Rectal smooth muscle tissue (tissue), 1 donor: ENCODE results near the gene CEMIP.
"Not testable (repeated sequence)": the region's sequence is repeated elsewhere in the genome, so short reads cannot be mapped to it uniquely, and the experiment has no call there.

ENCODE experiments used
- H3K27ac ChIP-seq: one replicate; pipeline ENCODE4 v1.7.0; 2013; ENCODE audit warnings: low read depth, low read length, inconsistent platforms
- H3K27me3 ChIP-seq: one replicate; pipeline ENCODE4 v1.7.0; 2013; ENCODE audit warnings: low read length; ENCODE audit not compliant: control insufficient read depth, insufficient read depth
- H3K36me3 ChIP-seq: one replicate; pipeline ENCODE4 v1.7.0; 2013; ENCODE audit warnings: low read length; ENCODE audit not compliant: control insufficient read depth, insufficient read depth
- H3K4me1 ChIP-seq: one replicate; pipeline ENCODE4 v1.7.0; 2013; ENCODE audit warnings: low read length; ENCODE audit not compliant: control insufficient read depth, insufficient read depth
- H3K4me3 ChIP-seq: one replicate; pipeline ENCODE4 v1.7.0; 2013; ENCODE audit warnings: low read length
- H3K9ac ChIP-seq: one replicate; pipeline ENCODE4 v1.7.0; 2013; ENCODE audit warnings: low read length

Gene CEMIP

DNA sequence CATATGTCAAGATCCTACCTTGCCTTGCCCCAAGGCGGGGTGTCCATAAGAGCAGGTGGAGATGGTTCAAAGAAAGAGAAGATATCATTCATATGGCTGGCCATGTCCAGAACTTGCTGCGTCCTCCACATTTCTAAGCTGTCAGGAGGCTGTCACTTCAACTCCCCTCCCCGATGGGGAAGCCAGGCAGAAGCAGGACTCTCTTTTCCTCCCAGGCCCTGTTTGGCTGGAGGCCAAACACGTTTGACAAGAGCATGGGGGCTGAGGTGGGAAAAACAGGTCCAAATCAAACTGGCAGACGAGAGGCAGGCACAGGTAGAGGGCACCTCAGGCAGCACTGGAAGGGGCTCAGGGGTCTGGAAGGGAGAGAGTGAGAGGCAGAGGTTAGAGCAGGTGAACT lies 172.8 kb downstream of the CEMIP start:
- H3K27ac ChIP-seq = no peak overlapping the region
- peaks cover 9% of the 10 kb centered on the region for H3K36me3 ChIP-seq
- no peaks in the 10 kb centered on the region for H3K27me3 ChIP-seq
- no peak overlapping the region for H3K4me3 ChIP-seq
- no peaks in the 10 kb centered on the region for H3K4me1 ChIP-seq
- H3K9ac ChIP-seq = no peak overlapping the region

DNA sequence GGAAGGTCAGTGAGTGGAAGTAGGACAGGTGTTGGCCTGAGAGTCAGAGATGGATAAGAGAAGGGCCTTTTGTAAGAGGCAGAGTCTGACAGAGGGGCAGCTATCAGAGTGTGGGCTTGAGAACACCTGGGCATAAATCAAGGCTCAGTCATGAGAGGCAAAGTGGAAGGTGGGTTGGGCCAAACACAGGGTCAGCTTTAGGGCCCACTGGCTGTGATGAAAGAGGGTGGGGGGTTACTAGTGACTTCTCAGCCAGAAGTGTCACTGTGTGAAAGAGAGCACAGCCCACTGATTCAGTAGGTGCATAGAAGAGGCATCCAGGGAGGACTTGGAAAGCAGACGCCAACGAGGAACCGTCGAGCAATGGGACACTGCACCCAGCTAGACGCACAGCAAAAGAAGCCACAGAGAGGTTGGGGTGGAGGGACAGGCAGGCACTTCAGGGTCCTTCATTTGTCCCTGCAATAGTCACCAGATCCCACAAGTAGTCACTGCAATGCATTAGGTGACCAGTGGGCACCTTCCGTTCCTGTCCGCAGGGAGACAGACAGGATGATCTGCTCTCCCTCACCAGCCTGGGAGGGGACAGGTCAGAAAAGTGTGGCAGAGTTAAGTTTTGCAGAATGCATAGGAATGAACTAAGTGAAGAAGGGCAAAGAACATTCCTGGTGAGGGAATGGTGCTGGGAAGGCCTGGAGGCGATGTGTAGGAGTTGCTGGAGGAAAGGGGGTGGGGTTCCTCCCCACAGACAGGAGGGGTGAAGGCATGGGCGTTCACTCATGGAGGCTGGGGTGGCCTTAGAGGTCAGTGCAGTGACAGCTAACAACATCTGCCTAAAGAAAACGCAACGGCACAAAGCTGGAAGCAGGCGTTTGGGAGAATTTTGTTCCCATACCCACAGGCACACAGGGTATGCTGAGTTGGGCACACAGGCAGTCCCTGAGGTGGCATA lies 174.1 kb downstream of the CEMIP start:
- no peak overlapping the region for H3K27ac ChIP-seq
- no peaks in the 10 kb centered on the region for H3K27me3 ChIP-seq
- H3K4me3 ChIP-seq = no peak overlapping the region
- peaks cover 2% of the 10 kb centered on the region for H3K36me3 ChIP-seq
- H3K4me1 ChIP-seq = no peaks in the 10 kb centered on the region
- no peak overlapping the region for H3K9ac ChIP-seq

DNA sequence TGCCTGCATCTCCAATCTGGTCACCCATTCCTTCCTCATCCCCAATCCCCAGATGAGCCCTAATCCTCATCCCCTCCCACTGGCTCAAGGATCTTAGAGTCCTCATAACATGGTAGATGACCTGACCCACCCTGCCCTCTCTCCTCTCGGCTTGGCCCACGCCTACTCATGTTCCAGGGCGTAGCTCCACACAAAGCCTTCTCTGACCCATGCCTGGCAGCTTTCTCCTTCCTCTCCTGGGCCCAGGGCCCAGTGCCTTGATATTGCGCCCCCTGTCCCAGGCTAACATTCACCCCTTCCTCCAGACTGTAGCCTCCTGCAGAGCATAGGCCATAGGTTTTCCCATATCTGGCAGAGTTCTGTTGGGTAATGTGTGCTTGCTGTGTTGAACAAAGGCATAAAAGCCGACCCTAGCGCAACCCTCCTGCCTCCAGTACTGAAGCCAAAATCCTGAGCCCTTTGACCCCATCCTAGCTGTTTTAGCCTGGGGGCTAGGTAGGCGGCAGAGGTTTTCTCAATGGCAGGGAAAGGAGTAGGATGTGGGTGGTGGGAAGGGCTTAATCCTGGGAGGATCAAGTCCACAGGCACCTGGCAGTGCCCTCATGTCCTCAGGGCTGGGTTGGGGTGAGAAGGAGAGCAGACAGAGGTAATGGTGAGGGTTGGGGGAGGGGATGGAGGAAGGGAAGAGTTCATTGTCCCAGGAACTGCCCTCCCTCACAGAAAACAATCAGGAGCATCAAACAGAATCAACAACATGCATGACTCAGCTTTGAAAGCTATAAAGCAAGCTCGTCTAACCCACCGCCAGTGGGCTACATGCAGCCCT lies 175.0 kb downstream of the CEMIP start:
- no peak overlapping the region for H3K9ac ChIP-seq
- no peak overlapping the region for H3K4me3 ChIP-seq
- peaks cover 2% of the 10 kb centered on the region for H3K36me3 ChIP-seq
- no peaks in the 10 kb centered on the region for H3K4me1 ChIP-seq
- H3K27me3 ChIP-seq = no peaks in the 10 kb centered on the region
- H3K27ac ChIP-seq = no peak overlapping the region

DNA sequence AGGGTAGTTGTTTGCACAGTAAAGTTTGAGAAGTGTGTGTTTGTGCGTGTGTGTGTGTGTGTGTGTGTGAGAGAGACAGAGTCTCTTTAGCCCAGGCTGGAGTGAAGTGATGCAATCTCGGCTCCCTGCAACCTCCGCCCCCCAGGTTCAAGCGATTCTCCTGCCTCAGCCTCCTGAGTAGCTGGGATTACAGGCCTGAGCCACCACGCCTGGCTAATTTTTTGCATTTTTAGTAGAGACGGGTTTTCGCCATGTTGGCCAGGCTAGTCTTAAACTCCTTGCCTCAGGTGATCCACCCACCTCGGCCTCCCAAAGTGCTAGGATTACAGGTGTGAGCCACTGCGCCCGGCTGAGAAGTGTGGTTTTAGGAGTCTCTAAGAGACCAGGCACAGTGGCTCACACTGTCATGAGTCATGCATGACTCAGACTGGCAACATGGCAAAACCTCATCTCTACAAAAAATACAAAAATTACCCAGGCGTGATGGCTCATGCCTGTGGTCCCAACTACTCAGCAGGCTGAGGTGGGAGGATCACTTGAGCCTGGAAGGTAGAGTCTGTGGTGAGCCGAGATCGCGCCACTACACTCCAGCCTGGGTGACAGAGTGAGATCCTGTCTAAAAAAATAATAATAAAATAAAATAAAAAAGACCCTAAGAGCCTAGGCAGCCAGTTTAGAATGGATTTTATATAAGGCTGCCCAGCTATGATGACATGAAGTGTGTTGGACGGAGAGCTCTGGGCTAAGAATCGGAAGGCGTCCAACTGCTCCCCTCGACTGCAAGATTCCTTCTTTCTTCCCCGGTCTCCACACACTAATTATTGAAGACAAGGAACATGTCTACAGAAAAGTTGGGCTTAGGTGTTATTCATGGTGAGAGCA lies 176.6 kb downstream of the CEMIP start:
- H3K4me1 ChIP-seq, H3K4me3 ChIP-seq, H3K27ac ChIP-seq, H3K36me3 ChIP-seq, H3K9ac ChIP-seq, H3K27me3 ChIP-seq: not testable (repeated sequence)

DNA sequence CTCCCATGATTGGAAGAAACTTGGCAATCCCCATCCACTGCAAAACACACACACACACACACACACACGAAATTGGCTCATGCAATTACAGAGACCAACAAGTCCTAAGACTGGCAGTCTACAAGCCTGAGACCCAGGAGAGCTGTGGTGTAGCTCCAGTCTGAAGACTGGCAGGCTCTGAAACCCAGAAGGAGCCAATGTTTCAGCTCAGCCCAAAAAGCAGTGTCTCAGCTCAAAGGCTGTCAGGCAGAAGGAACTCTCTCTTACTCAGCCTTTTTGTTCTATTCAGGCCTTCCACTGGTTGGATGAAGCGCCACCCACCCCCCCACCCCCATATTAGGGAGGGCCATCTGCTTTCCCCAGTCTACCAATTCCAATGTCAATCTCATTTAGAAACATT lies 178.4 kb downstream of the CEMIP start:
- Histone ChIP-seq H3K9ac (no peak overlapping the region), H3K36me3 (no peaks in the 10 kb centered on the region), H3K27ac (no peak overlapping the region)

DNA sequence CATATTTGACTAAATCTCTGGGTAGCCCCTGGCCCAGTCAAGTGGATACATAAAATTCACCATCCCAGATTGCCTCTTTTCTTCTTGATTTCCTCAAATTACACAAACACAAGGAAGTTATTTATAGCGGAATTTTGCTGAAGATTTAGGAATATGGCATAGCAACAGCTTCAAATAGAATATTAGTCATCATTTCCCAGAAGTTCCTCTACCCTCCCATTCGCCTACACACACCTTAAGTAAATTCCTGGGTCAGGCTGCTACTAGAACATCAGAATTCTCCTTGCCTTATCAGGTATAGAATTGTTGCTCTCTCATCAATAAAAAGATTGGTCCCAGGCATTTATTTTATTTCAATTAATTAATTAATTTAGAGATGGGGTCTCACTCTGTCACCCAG lies 178.8 kb downstream of the CEMIP start:
- Histone ChIP-seq H3K4me3 (no peak overlapping the region), H3K27ac (no peak overlapping the region), H3K36me3 (no peaks in the 10 kb centered on the region), H3K4me1 (no peaks in the 10 kb centered on the region), H3K9ac (no peak overlapping the region), H3K27me3 (no peaks in the 10 kb centered on the region)

More for the DNA sequence above, 178.4 kb downstream of the CEMIP start:
- no peaks in the 10 kb centered on the region for H3K27me3 ChIP-seq
- no peaks in the 10 kb centered on the region for H3K4me1 ChIP-seq
- H3K4me3 ChIP-seq = no peak overlapping the region

DNA sequence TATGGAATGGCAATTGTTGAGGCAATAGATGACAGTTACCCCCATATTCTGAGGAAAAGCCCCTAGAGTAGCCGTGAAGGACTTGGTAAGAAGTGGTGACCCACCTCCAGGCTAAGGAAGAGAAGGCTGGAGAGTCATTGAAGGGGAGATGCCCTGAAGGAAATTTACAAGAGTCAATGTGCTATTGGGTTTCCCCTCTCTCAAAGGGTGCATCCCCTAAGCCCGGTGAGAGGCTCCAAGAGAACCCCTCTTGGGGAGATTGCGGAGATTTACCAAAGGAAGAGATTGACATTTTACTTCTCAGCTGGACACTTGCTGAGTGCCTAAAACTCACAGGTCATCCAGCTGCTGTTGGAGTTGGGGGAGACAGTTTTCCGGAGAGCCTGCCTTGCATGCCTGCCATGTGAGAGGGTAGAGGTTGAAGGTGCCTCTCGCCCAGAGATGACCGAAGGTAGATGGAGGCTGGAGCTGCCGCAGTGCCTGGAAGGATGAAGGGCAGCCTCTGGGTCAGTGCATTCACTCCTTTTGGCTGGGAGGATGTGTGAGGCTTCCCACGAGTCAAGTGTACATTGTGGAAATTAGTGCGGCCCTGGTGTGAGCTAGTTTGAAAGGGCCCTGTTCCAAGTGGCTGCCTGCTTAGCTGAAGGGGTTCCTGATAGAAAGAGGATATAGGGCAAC lies 179.8 kb downstream of the CEMIP start:
- no peak overlapping the region for H3K9ac ChIP-seq
- H3K4me1 ChIP-seq = no peaks in the 10 kb centered on the region
- no peaks in the 10 kb centered on the region for H3K36me3 ChIP-seq
- H3K4me3 ChIP-seq = no peak overlapping the region
- H3K27ac ChIP-seq = no peak overlapping the region
- no peaks in the 10 kb centered on the region for H3K27me3 ChIP-seq

DNA sequence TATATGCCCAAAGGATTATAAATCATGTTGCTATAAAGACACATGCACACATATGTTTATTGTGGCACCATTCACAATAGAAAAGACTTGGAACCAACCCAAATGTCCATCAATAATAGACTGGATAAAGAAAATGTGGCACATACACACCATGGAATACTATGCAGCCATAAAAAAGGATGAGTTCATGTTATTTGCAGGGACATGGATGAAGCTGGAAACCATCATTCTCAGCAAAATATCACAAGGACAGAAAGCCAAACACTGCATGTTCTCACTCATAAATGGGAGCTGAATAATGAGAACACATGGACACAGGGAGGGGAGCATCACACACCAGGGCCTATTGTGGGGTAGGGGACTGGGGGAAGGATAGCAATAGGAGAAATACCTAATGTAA lies 186.3 kb downstream of the CEMIP start:
- not testable (repeated sequence) for H3K36me3 ChIP-seq, H3K9ac ChIP-seq, H3K4me3 ChIP-seq, H3K27ac ChIP-seq, H3K27me3 ChIP-seq, H3K4me1 ChIP-seq

DNA sequence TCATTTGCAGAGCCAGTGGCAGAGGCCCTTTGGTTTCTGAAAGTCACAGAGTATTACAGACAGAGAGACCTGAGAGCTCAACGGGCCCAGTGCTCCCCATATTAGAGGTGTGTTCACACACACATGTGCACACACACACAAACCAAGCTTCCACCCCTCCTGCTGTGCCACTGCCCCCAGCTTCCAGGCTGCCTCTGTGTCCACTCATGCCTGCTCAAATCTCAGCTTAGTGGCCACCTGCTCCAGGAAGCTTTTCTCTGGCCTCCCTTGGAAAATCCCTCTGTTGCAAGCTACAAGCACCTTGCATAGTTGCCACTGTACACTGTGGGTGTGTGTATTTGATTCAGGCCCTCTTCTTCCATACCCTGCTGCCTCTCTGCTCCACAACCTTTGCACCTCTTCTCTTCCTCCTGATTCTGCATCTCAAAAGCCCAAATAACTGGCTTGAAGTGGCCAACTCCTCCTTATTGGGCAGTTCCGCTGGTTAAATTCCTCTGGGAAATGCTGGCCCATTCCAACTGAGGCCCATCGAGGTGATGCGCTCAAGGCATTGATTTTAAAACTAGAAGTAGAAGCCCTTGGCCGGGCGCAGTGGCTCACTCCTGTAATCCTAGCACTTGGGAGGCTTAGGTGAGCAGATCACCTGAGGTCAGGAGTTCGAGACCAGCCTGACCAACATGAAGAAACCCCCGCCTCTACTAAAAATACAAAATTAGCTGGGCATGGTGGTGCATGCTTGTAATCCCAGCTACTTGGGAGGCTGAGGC lies 187.4 kb downstream of the CEMIP start:
- Histone ChIP-seq H3K36me3 (no peaks in the 10 kb centered on the region), H3K4me1 (peaks cover 3% of the 10 kb centered on the region), H3K27me3 (no peaks in the 10 kb centered on the region), H3K9ac (no peak overlapping the region), H3K4me3 (no peak overlapping the region), H3K27ac (no peak overlapping the region)

DNA sequence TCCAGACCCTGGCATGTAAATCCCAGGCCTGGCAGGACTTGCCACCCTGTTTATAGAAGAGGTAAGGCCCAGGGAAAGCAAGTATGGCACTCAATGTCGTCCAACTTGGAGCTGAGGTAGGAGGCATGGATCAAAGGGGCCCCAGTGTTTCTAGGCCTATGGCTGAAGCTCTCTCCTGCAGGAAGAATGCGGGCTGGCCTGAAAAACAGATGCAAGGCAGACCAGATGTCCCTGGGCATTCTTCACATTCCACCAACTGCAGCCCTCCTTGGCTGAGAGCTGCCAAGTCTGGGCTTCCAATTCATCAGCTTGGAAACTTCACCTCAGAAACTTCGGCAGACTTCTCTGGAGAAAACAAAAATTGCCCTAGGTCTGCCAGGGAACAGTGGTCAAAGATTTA lies 188.3 kb downstream of the CEMIP start:
- Histone ChIP-seq H3K9ac (no peak overlapping the region), H3K27me3 (no peaks in the 10 kb centered on the region), H3K4me1 (peaks cover 3% of the 10 kb centered on the region), H3K36me3 (no peaks in the 10 kb centered on the region), H3K27ac (no peak overlapping the region), H3K4me3 (no peak overlapping the region)

DNA sequence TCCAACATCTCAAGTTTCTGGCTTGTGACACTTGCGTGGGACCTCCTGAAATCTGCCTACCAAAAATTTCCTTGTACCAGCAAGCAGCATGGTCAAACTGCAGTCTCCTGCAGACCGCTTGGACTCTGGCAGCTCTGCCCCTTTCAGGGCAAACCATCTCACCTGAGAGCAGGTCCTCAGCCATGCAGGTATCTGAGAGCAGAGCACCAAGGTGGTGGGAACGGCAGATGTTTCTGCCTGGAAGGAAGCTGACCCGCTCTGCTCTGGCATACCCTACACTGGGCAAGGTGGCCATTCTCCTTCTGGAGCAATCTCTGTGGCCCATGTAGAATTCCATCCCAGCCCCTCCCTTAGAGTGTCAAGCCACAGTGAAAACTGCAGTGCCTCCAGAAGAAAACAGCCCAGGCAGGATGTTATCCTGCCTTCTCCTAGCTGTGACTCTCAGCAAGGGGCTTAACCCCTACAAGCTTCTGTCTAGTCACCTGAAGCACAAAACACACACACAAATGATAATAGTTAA lies 188.9 kb downstream of the CEMIP start:
- Histone ChIP-seq H3K27ac (no peak overlapping the region), H3K4me1 (peaks cover 3% of the 10 kb centered on the region), H3K9ac (no peak overlapping the region), H3K4me3 (no peak overlapping the region), H3K27me3 (no peaks in the 10 kb centered on the region), H3K36me3 (no peaks in the 10 kb centered on the region)
